Activated CD8-positive, alpha-beta memory T cell treated with anti-CD3 and anti-CD28 coated beads, Interleukin-2, amount 50 U/mL, for 24 hours (primary cell): ENCODE data around the gene VASN.

Experiments used
- DNase-seq: peaks from one replicate; pipeline ENCODE4 v3.0.0-alpha.2; 2020; ENCODE audit errors: extremely low read depth

VASN gene

DNA sequence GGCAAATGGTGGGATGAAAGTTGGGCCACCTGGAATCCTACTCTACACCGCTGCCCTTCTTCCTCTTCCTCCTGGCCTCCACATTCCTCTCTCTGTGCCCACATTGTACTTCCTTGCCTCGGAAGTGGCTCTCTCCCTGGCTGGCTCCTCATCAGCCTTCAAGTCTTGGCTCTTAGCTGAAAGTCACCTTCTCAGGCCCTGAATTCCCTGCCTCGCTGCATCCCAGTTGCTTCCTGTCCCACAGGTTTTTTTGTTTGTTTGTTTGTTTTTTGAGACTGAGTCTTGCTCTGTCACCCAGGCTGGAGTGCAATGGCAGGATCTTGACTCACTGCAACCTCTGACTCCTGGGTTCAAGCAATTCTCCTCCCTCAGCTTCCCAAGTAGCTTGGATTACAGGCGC lies 18.0 kb upstream of the VASN start:
- no peak for DNase-seq

DNA sequence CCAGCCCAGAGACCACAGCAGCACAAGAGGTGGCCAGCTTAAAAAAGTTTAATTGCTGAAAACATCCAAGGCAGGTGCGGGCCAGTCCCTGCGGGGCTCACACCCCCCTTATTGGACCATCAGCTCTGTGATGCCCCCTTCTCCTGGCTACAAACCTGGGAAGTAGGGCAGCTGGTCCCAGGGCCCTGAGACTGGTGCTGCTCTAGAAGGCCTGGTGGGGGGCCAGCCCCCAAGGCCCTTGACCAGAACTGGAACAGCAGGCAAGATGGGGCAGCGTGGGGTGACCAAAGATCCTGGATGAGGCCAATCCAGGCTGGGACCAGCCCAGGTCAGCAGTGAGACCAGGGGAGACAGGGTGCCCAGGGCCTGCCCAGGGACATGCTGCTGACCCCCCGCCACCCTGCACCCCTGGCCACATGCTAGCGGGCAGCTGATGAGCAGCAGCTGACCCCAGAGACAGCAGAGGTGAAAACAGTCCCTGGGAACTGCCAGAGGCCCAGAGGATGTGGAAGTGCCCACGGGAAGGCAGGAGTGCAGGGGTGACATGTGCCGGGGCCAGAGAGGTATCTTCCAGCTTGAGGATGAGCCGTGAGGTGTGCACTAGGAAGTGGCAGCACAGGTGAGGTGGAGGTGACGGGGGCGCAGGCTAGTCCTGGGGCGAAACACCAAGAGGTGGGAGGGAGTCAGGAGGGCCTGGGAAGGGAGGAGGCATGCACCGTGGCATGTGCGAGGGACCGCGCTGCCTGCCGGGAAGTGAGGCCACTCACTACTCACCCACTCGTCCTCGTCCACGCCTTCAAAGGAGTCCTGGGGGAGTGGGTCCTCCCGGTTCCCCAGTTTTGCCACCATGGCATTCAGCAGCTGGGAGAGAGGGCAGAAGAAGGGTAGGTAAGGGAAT lies 16.9 kb upstream of the VASN start:
- no peak for DNase-seq

DNA sequence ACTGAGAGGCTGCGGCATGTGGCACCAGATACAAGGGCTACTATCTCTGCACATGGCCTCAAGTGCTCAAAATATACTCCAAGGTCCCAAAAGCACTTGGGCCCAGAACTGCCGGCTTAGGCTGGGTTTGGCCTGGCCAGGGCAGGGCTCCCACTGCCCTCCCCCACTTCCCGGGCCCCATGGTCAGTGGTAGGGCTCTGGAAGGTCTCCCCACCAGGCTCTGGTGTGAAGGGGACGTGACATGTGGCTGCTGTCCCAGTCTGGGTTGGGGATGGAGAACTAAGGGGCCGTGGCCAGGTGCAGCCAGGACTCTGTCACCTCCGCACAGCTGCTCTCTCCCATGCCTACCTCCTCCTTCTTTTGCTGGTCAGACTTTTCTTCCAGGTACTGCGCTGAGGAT lies 14.8 kb upstream of the VASN start:
- no peak for DNase-seq

DNA sequence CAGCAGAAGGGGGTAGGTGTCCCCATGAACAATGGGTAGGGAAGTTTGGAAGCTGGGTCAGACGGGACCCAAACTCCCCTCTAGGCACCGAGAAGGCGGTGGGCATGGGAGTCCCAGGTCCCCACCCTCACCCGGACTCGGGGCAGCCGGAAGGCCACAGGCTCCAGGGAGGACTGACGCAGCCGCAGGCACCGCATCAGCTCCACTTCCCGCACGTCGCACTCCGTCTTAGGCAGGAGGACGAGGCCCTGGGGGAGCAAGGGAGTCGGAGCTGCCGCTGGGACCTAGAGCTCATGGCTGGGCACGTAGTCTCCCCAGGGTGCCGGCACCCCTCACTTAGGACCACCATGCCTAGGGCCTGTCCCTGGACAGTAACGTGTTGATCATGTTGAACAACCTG lies 13.4 kb upstream of the VASN start:
- no peak for DNase-seq

DNA sequence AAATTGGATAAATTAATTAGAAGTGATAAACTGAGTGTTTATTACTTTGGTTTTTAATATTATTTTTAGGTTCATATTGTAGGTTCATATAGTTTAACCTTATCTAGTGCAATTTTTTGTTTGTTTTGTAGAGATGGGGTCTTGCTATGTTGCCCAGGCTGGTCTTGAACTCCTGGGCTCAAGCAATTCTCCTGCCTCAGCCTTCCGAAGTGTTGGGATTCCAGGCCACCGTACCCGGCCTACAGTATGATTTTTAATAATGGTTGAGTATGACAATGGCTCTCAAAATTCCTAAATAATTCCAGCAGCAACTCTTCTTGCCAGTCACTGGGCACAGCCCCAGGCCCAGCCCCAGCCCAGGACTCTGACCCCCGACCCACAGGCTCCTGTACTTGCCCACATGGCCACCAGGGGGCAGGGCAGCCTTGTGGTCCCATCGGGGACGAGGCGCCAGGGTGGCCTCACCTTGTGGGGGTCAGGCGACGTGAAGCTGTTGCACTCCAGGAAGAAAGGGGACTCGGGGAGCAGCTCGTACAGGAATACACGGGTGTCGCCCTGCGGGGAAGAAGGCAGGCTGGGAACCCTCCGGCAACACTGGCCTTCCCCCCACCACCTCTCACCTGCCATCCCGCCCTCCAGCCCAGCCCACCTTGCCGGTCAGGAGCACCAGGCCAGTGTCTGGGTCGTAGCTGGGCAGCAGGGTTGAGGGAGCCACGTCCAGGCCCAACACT lies 12.7 kb upstream of the VASN start:
- DNase-seq: peak; percentile 28

GRCh38 chr16:4359914-4360313 lies 11.7 kb upstream of the VASN start:
- no peak for DNase-seq

- no peak for DNase-seq
These were observed 11.1 kb upstream of the VASN start for GRCh38 chr16:4360538-4361021.

DNA sequence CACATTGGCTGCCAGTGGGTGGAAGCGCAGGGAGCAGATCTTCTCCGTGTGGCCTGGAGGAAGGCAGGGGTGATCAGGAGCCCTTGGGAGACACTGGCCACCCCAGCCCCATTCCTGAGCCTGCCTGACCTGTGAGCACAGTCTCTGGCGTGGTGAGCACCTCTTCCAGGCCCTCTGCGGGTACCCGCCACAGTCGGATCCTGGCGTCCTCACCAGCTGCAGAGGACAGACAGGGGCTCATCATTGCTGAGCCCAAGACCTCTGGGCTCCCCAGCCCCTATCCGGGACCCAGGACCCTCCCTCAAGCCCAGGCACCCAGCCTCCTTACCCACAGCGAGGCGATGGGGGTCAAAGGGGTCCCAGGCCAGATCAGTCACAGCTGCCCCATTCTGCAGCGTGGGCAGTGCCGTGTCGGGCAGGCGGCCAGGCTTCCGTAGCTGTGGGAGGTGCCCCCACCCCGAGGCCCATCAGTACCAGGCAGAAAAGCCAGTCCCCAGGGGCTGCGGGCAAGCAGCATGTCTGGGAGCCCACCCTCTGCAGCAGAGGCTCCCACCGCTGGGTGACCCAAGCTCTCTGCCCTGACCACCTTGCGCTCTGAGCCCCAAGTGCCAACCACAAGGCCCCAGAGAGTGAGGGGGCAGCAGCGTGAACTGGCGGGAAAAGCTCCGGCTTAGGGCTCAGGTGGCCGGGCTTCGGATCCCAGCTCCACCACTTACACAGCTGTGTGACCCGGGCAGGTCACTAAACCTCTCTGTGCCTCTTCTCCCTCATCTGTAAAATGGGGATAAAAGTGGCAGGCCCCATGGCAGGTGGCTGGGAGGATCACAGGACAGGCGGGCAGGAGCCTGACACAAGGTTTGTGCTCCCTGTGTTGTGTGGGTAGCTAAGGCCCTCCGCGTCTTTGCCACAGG lies 10.4 kb upstream of the VASN start:
- no peak for DNase-seq

DNA sequence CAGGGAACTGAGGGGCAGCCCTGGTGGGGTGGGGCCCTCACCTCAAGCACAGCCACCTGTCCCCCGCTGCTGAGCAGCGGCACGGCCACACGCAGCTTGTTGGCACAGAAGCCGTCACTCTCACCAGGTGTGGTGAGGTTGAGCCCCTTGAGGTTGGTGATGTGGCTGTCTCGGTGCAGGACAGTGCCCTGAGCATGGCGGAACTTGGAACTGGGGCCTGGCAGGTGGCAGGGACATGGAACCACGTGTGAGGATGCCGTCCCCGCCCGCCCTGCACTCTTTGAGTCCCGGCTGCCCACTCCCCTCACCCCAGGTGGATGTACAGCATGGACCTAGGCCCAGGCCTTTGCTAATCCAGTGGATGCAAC lies 9.7 kb upstream of the VASN start:
- no peak for DNase-seq

GRCh38 chr16:4362476-4363135 lies 9.0 kb upstream of the VASN start:
- DNase-seq: no peak

GRCh38 chr16:4364196-4365013 lies 7.2 kb upstream of the VASN start:
- DNase-seq: no peak

- DNase-seq: no peak
These were observed 6.6 kb upstream of the VASN start for GRCh38 chr16:4365014-4365406.

- DNase-seq: no peak
These were observed 6.0 kb upstream of the VASN start for GRCh38 chr16:4365615-4366014.

DNA sequence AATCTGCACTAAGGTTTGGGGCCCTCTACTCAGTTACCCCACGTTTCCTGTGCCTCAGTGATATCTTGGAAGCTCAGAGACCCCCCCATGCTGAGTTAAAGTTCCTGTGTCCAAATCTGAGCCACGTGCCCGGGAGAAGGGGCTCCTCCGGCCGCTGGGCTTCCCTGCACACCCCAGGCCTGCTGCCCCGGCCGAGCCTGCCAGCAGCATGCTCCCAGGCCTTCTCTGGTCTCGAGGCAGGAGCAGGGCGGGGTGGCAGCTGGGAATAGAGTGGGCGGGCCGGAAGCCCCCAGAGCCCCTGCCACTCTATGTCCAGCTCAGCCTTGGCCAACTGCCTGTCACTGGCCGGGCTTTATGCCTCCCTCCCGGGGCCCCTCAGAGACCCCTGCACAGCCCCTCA lies 5.6 kb upstream of the VASN start:
- DNase-seq: no peak

- no peak for DNase-seq
These were observed 4.2 kb upstream of the VASN start for GRCh38 chr16:4367393-4367856.

GRCh38 chr16:4369007-4369733 lies 2.5 kb upstream of the VASN start:
- no peak for DNase-seq

GRCh38 chr16:4370151-4370550 lies 1.5 kb upstream of the VASN start:
- no peak for DNase-seq

DNA sequence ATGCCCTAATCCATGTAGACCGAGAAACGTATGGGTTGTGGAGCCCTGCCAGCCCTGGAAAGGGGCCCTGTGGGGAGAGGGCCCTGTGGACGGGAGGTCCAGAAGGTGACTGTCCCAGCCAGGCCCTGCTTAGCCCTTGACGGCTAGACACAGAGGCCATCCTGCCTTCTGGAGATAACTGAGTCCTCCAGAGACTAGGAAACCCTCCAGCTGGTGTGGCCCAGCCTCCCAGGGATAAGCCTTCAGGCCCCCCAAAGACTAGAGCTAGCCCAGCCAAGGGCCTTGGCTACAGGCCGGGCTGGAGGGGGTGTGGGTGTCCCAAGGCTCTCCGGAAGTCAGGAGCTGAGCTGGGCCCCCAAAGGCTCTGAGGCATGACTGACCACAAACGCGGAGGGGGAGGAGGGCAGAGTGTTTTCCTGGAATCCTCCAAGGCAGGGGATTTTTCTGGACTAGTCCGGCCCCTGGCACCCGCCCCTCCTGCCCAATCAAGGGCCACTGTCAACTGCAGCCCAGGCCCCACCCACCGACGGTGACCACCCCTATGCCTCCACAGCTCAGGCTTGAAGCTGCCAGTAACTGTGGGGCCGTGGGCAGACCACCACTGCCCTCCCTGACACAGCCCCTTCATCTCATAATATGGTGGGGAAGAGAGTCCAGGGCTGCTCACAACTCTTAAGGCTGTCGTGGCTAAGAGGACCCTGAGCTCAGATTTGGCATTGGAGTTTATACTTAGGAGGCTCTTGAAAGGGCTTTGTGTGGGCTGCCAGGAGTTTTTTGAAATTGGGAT lies 885 bp upstream of the VASN start:
- no peak for DNase-seq

DNA sequence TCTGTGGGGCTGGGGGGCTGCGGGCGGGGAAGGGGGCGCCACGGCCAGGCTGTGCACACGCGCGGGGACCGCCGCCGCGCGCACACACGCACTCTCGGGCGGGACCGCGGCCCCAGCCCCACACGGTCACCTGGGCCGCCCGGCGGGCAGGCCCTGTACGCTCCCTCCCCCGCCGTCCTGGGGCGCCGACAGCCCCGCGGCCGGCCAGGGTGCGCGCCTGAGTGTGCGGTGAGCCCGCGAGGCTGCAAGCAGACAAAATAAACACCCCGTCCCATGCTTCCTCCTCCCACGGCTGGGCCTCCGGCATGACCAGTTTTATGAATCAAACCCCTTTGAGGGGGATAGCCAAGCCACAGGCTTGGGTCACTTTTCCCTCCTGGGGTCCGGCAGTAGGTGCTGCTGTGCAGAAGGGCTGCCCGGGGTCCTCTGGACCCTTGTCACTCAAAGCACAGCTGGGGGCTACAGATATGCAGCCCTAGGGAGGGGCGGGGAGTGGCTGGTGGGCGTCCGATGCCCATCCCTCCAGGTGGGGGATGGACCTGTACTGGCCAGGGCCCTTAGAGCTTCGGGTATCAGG lies 441 bp downstream of the VASN start:
- DNase-seq: no peak
